GM23248 (cell line): ENCODE measurements around the gene SLC1A3. TPM values are rescaled to one million over a fixed set of nuclear protein-coding genes. Genes with fewer than 3 reads are reported as not detected.

Source experiments
- DNase-seq: peaks from one replicate; pipeline ENCODE4 v3.0.0-alpha.2; 2015
- H2AFZ ChIP-seq: fragments of 200-600 bp; sonication (generic); 2 replicates; pipeline ENCODE4 v1.6.1; 2016; ENCODE audit warnings: antibody characterized with exemption
- H3F3A ChIP-seq: fragments of 200-600 bp; sonication (generic); 2 replicates; pipeline ENCODE4 v1.6.1; 2016; ENCODE audit warnings: mild to moderate bottlenecking, antibody characterized with exemption, mixed run types; ENCODE audit not compliant: insufficient read depth
- H3K27ac ChIP-seq: fragments of 200-600 bp; sonication (generic); 2 replicates; pipeline ENCODE4 v1.5.1; 2016; ENCODE audit warnings: mild to moderate bottlenecking
- H3K27me3 ChIP-seq: fragments of 200-600 bp; sonication (generic); replicated peaks from 2 replicates; pipeline ENCODE4 v1.6.1; 2016; ENCODE audit warnings: mild to moderate bottlenecking; ENCODE audit not compliant: insufficient read depth
- H3K36me3 ChIP-seq: fragments of 200-600 bp; sonication (generic); 2 replicates; pipeline ENCODE4 v1.6.1; 2016; ENCODE audit warnings: low read depth, mild to moderate bottlenecking
- H3K4me1 ChIP-seq: fragments of 200-600 bp; sonication (generic); 2 replicates; pipeline ENCODE4 v1.6.1; 2016; ENCODE audit warnings: mild to moderate bottlenecking; ENCODE audit not compliant: insufficient read depth
- H3K4me2 ChIP-seq: fragments of 200-600 bp; sonication (generic); one replicate; pipeline ENCODE4 v1.6.1; 2016; ENCODE audit warnings: mild to moderate bottlenecking; ENCODE audit not compliant: unreplicated experiment
- H3K4me3 ChIP-seq: fragments of 200-600 bp; sonication (generic); 2 replicates; pipeline ENCODE4 v1.5.1; 2016; ENCODE audit warnings: mild to moderate bottlenecking
- H3K79me2 ChIP-seq: fragments of 200-600 bp; sonication (generic); 2 replicates; pipeline ENCODE4 v1.6.1; 2016; ENCODE audit warnings: mild to moderate bottlenecking; ENCODE audit not compliant: insufficient read depth
- H3K9ac ChIP-seq: fragments of 200-600 bp; sonication (generic); 2 replicates; pipeline ENCODE4 v1.6.1; 2016; ENCODE audit warnings: mild to moderate bottlenecking
- H3K9me2 ChIP-seq: fragments of 200-600 bp; sonication (generic); 2 replicates; pipeline ENCODE4 v1.6.1; 2016; ENCODE audit warnings: mixed run types, mild to moderate bottlenecking, moderate library complexity; ENCODE audit not compliant: insufficient read depth
- H3K9me3 ChIP-seq: fragments of 200-600 bp; sonication (generic); one replicate; pipeline ENCODE4 v1.6.1; 2017; ENCODE audit warnings: low read depth
- H4K20me1 ChIP-seq: fragments of 200-600 bp; sonication (generic); 2 replicates; pipeline ENCODE4 v1.6.0; 2016; ENCODE audit not compliant: insufficient read depth
- EZH2 ChIP-seq: fragments of 200-600 bp; sonication (generic); IDR thresholded peaks from 2 replicates; pipeline ENCODE4 v1.6.1; 2018; ENCODE audit warnings: antibody characterized with exemption, mild to moderate bottlenecking; ENCODE audit not compliant: insufficient read depth, poor library complexity, severe bottlenecking
- EZH2phosphoT487 ChIP-seq: fragments of 200-600 bp; sonication (generic); IDR thresholded peaks from 2 replicates; pipeline ENCODE4 v1.6.1; 2018; ENCODE audit warnings: antibody characterized with exemption, moderate library complexity, mild to moderate bottlenecking, low read depth; ENCODE audit not compliant: insufficient read depth
- WGBS, 2 experiments: methylation state at CpG; one replicate each; pipeline ENCODE4 v1.1.6; 2015 to 2017; ENCODE audit warnings: low lambda C conversion rate in 2 of 2, low coverage in 1 of 2; ENCODE audit errors: missing lambda C conversion rate in 2 of 2; 5-methylcytosine and 5-hydroxymethylcytosine counted together
- in situ Hi-C: fragments of 300-500 bp; cut with MboI; formaldehyde crosslinking; loops from 2 replicates; pipeline ENCODE4 v1.15.0; 2020
- polyA plus RNA-seq: library from polyadenylated mRNA; unstranded; fragments of >200 nt; fragmentation: Nextera tagmentation; extraction: Ambion mirVana; gene quantifications from 2 replicates; pipeline ENCODE4 v1.2.1, GENCODE V29; 2016
- total RNA-seq: library from RNA; depleted of rRNA; stranded (reverse); fragments of >200 nt; shearing (Covaris generic); gene quantifications from 2 replicates; pipeline ENCODE4 v1.2.3, GENCODE V29; 2014

SLC1A3 gene
- total and polyA plus RNA-seq, 2 experiments from 2014 or later = 1.7 to 2.5 TPM

DNA sequence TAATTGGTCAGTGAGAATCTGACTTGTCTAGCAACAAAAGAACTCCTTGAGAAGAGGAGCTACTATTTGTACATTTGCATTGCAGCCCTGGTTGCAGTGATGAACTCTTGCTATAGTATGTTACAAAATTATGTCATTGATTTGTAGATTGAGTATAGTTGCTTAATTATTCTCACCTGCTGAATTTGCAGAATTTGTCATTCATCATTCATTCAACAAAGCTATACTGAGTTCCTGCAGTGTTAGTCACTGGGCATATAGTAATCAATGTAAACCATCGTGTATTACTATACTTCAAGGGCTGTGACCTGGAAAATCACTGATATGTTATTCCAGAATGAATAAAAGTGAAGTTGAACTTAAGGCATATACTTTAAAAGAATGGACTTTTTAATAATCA lies 50.1 kb downstream of the SLC1A3 start:
- Histone ChIP-seq H3K79me2 (no peaks in the 10 kb centered on the region), H3K9me3 (no peaks in the 10 kb centered on the region), H3K27me3 (no peaks in the 10 kb centered on the region), H3K9ac (no peak overlapping the region), H4K20me1 (no peaks in the 10 kb centered on the region), H3K9me2 (no peaks in the 10 kb centered on the region), H3K4me3 (no peak overlapping the region), H3K4me2 (peak overlapping the region; percentile 60), H3K27ac (no peak overlapping the region), H3K4me1 (peaks cover 26% of the 10 kb centered on the region), H3F3A (peaks cover 30% of the 10 kb centered on the region), H3K36me3 (no peaks in the 10 kb centered on the region), H2AFZ (no peak overlapping the region)
- TF ChIP-seq EZH2 (no peak), EZH2phosphoT487 (no peak)
- 4 to 10% methylated on average over 1 of the region's 1 CpG for WGBS, 2 experiments
- in situ Hi-C loops = no loop called here
- no peak for DNase-seq

DNA sequence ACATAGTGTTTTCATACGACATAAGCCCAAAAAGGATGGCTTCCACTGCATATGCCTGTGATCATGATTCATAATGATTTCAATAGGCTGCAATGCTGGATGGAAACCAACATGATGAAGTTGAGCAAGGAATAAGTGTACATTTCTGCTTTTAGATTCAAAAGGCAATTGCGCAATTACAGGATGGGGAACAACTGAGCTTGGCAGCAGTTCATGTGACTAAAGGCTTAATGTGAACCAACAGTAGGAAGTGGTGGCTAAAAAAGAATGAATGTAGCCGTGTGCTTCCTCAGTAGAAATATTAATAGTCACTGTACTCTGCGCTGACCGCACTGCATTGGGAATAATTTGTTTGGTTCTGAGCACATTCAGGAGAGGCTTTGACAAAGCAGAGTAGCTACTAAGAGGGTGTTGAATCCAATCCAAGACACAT lies 51.2 kb downstream of the SLC1A3 start:
- in situ Hi-C loops = no loop called here
- Histone ChIP-seq H3K4me2 (peak overlapping the region; percentile 71), H3K4me1 (peaks cover 26% of the 10 kb centered on the region), H3K27me3 (no peaks in the 10 kb centered on the region), H3K27ac (peak overlapping the region; percentile 81), H3K9me2 (no peaks in the 10 kb centered on the region), H3K79me2 (no peaks in the 10 kb centered on the region), H3K4me3 (0 out of 2 replicates have a peak overlapping the region, but pooled peaks have one; percentile 28), H2AFZ (peak overlapping the region; percentile 28), H4K20me1 (no peaks in the 10 kb centered on the region), H3K9me3 (no peaks in the 10 kb centered on the region), H3K9ac (peak overlapping the region; percentile 47; the same call in 1 of the 2 replicates), H3F3A (peaks cover 30% of the 10 kb centered on the region), H3K36me3 (no peaks in the 10 kb centered on the region)
- no peak for TF ChIP-seq EZH2
- no peak for TF ChIP-seq EZH2phosphoT487
- 0 to 4% methylated on average over 5 of the region's 5 CpGs for WGBS, 2 experiments
- DNase-seq = peak; percentile 100

DNA sequence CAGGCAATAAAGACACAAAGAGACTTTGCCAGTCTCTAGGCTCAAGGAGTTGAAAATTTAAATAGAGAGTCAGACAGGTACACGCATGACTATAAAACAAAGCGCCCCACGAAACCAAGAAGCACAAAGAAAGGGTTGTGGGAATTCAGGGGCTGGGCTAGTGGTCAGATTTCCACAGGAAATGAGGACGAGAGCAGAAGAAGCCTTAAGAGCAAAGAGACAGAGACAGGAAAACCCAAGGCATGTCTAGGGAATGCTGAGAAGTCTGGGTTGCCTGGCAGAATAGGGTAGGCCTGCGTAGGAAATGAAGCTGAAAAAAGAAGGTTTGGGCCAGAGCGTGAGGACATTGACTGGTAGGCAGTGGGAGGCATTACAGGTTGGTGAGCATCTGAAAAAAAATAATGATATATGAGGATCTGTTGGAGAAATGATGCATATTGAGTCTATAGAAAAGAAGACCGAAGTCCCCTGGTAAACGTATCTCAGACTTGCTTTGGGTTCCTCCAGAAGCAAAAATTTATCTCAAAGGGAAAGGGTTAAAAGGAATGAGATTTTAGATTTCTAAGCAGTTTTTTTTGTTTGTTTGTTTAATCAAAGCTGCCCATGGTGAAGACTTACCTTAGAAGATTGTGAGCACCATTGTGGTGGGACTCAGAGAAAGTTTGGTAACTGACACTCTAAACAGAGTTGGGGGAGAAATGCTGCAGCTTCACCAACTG lies 51.8 kb downstream of the SLC1A3 start:
- no peaks in the 10 kb centered on the region for H3K9me3 ChIP-seq
- H3K9me2 ChIP-seq = no peaks in the 10 kb centered on the region
- H3K4me1 ChIP-seq = peaks cover 26% of the 10 kb centered on the region
- TF ChIP-seq EZH2phosphoT487 (no peak), EZH2 (no peak)
- peak overlapping the region; percentile 71 for H3K4me2 ChIP-seq
- peak; percentile 28 for DNase-seq
- H3K27ac ChIP-seq = peak overlapping the region; percentile 81
- no peaks in the 10 kb centered on the region for H3K27me3 ChIP-seq
- no peaks in the 10 kb centered on the region for H3K79me2 ChIP-seq
- peaks cover 30% of the 10 kb centered on the region for H3F3A ChIP-seq
- peak overlapping the region; percentile 28; the same call in 1 of the 2 replicates for H3K4me3 ChIP-seq
- in situ Hi-C loops = no loop called here
- peak overlapping the region; percentile 28; the same call in 1 of the 2 replicates for H2AFZ ChIP-seq
- peak overlapping the region; percentile 47; the same call in 1 of the 2 replicates for H3K9ac ChIP-seq
- no peaks in the 10 kb centered on the region for H3K36me3 ChIP-seq
- no peaks in the 10 kb centered on the region for H4K20me1 ChIP-seq
- WGBS, 2 experiments = 76 to 80% methylated on average over 8 of the region's 8 CpGs

DNA sequence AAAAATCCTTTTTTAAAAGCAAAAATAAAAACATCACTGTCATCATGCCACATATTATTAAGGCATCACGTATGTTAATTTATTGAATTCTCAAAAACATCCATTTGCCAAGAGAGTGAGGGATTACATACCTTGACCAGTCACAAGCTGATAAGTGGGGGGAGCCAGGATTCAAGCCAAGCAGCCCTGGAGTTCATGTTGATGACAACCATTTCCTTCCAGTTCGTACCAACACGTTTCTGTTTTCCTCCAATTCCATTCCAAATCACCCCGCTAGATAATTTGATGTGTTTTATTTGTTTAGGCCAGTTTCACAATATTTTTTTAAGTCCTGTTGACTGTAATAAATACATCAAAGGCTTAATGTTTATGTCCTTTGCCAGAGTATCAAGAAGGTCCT lies 53.0 kb downstream of the SLC1A3 start:
- Histone ChIP-seq H3K9me3 (no peaks in the 10 kb centered on the region), H3K36me3 (no peaks in the 10 kb centered on the region), H3K4me2 (no peak overlapping the region), H3F3A (peaks cover 30% of the 10 kb centered on the region), H3K4me1 (peaks cover 26% of the 10 kb centered on the region), H3K9ac (no peak overlapping the region), H3K4me3 (no peak overlapping the region), H3K9me2 (no peaks in the 10 kb centered on the region), H3K79me2 (no peaks in the 10 kb centered on the region), H3K27ac (no peak overlapping the region), H4K20me1 (no peaks in the 10 kb centered on the region), H2AFZ (no peak overlapping the region), H3K27me3 (no peaks in the 10 kb centered on the region)
- WGBS, 2 experiments = 93 to 94% methylated on average over 4 of the region's 4 CpGs
- DNase-seq = no peak
- TF ChIP-seq EZH2 (no peak), EZH2phosphoT487 (no peak)
- in situ Hi-C loops = no loop called here
